ENCODE data around the gene GSK3A.

Gene GSK3A

DNA sequence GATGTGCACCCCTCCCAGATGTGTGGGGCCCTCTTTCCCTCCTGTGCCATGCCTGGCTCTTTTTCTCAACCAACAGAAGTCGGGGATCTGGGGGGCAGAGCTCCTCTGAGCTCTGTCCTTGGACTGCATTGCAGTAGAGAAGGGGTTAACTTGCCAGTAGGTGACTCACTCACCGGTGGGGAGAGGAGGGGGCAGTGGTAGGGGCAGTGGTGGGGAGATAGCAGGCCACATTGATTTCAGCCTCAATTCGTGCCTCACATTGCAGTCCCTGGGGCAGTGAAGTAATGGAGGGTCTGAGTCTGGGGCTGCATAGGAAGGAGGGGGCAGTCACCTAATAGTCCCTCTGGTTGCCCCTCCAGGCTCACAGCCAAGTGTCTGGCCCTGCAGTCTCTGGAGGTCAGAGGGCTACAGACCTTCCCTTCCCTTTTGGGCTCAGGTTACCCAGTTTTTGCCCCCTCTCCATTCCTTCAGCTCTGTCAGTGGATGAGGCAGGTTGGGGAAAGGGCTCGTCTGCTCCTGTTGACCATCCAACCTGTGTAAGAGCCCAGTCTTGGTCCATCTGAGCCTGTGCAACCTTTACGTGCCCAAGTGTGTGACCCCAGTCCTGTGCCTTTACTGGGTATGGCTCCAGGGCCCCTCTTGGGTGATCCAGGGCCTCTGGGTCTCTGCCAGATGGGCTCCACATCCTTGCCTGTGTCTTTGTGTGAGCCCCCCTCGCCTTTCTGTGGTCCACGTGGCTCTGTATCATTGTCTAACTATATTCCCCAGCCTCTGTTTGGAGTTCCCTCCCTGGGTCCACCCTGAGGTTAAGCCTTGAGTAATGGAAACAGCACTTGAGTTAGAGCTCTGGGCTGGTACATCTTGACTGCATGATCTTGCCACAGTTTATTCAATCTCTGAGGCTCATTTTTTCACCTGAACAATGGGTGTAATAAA, 39.7 kb upstream of the GSK3A start (continued):
- TF ChIP-seq, protein P1, sequence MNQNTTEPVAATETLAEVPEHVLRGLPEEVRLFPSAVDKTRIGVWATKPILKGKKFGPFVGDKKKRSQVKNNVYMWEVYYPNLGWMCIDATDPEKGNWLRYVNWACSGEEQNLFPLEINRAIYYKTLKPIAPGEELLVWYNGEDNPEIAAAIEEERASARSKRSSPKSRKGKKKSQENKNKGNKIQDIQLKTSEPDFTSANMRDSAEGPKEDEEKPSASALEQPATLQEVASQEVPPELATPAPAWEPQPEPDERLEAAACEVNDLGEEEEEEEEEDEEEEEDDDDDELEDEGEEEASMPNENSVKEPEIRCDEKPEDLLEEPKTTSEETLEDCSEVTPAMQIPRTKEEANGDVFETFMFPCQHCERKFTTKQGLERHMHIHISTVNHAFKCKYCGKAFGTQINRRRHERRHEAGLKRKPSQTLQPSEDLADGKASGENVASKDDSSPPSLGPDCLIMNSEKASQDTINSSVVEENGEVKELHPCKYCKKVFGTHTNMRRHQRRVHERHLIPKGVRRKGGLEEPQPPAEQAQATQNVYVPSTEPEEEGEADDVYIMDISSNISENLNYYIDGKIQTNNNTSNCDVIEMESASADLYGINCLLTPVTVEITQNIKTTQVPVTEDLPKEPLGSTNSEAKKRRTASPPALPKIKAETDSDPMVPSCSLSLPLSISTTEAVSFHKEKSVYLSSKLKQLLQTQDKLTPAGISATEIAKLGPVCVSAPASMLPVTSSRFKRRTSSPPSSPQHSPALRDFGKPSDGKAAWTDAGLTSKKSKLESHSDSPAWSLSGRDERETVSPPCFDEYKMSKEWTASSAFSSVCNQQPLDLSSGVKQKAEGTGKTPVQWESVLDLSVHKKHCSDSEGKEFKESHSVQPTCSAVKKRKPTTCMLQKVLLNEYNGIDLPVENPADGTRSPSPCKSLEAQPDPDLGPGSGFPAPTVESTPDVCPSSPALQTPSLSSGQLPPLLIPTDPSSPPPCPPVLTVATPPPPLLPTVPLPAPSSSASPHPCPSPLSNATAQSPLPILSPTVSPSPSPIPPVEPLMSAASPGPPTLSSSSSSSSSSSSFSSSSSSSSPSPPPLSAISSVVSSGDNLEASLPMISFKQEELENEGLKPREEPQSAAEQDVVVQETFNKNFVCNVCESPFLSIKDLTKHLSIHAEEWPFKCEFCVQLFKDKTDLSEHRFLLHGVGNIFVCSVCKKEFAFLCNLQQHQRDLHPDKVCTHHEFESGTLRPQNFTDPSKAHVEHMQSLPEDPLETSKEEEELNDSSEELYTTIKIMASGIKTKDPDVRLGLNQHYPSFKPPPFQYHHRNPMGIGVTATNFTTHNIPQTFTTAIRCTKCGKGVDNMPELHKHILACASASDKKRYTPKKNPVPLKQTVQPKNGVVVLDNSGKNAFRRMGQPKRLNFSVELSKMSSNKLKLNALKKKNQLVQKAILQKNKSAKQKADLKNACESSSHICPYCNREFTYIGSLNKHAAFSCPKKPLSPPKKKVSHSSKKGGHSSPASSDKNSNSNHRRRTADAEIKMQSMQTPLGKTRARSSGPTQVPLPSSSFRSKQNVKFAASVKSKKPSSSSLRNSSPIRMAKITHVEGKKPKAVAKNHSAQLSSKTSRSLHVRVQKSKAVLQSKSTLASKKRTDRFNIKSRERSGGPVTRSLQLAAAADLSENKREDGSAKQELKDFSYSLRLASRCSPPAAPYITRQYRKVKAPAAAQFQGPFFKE (tag by site-specific recombination; IDR thresholded peaks at IDR 0.05; ENCODE audit: borderline replicate concordance): no peak
- TF ChIP-seq ZBTB17 (tag by site-specific recombination; IDR thresholded peaks at IDR 0.05): peak; percentile 90
- TF ChIP-seq ZNF670 (tag by site-specific recombination; IDR thresholded peaks at IDR 0.05; ENCODE audit: low read depth): no peak
- no peak for TF ChIP-seq HOXD13 (CRISPR knock-in tag; IDR thresholded peaks at IDR 0.05; ENCODE audit: borderline replicate concordance)
- no peak for TF ChIP-seq REPIN1 (tag by site-specific recombination; IDR thresholded peaks at IDR 0.05; ENCODE audit: low read depth)
- no peak for TF ChIP-seq OVOL3 (tag by site-specific recombination; IDR thresholded peaks at IDR 0.05)
- TF ChIP-seq, protein P2, sequence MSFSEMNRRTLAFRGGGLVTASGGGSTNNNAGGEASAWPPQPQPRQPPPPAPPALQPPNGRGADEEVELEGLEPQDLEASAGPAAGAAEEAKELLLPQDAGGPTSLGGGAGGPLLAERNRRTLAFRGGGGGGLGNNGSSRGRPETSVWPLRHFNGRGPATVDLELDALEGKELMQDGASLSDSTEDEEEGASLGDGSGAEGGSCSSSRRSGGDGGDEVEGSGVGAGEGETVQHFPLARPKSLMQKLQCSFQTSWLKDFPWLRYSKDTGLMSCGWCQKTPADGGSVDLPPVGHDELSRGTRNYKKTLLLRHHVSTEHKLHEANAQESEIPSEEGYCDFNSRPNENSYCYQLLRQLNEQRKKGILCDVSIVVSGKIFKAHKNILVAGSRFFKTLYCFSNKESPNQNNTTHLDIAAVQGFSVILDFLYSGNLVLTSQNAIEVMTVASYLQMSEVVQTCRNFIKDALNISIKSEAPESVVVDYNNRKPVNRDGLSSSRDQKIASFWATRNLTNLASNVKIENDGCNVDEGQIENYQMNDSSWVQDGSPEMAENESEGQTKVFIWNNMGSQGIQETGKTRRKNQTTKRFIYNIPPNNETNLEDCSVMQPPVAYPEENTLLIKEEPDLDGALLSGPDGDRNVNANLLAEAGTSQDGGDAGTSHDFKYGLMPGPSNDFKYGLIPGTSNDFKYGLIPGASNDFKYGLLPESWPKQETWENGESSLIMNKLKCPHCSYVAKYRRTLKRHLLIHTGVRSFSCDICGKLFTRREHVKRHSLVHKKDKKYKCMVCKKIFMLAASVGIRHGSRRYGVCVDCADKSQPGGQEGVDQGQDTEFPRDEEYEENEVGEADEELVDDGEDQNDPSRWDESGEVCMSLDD (tag by site-specific recombination; IDR thresholded peaks at IDR 0.05): peak; percentile 89
- TF ChIP-seq ZNF596 (tag by site-specific recombination; IDR thresholded peaks at IDR 0.05): no peak
- TF ChIP-seq ZNF391 (tag by site-specific recombination; IDR thresholded peaks at IDR 0.05; ENCODE audit: borderline replicate concordance, low read depth): peak; percentile 67; the same call in 1 of the 2 replicates
- TF ChIP-seq ZFP3 (tag by site-specific recombination; IDR thresholded peaks at IDR 0.05; ENCODE audit: low read depth): no peak
- TF ChIP-seq ZNF521 (tag by site-specific recombination; IDR thresholded peaks at IDR 0.05): no peak
- TF ChIP-seq ZSCAN23 (tag by site-specific recombination; IDR thresholded peaks at IDR 0.05): peak; percentile 25; the same call in 1 of the 2 replicates
- 0 out of 2 replicates have a peak, but pooled peaks have one; percentile 10 for TF ChIP-seq IKZF3 (tag by site-specific recombination; IDR thresholded peaks at IDR 0.05)
- TF ChIP-seq, protein P3, sequence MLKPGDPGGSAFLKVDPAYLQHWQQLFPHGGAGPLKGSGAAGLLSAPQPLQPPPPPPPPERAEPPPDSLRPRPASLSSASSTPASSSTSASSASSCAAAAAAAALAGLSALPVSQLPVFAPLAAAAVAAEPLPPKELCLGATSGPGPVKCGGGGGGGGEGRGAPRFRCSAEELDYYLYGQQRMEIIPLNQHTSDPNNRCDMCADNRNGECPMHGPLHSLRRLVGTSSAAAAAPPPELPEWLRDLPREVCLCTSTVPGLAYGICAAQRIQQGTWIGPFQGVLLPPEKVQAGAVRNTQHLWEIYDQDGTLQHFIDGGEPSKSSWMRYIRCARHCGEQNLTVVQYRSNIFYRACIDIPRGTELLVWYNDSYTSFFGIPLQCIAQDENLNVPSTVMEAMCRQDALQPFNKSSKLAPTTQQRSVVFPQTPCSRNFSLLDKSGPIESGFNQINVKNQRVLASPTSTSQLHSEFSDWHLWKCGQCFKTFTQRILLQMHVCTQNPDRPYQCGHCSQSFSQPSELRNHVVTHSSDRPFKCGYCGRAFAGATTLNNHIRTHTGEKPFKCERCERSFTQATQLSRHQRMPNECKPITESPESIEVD (tag by site-specific recombination; IDR thresholded peaks at IDR 0.05): no peak
- no peak for TF ChIP-seq ZIC2 (tag by site-specific recombination; IDR thresholded peaks at IDR 0.05)
- no peak for TF ChIP-seq ZNF112 (tag by site-specific recombination; IDR thresholded peaks at IDR 0.05)
- TF ChIP-seq ZNF133 (tag by site-specific recombination; IDR thresholded peaks at IDR 0.05): no peak
- 0 out of 2 replicates have a peak, but pooled peaks have one; percentile 18 for TF ChIP-seq ZNF610 (tag by site-specific recombination; IDR thresholded peaks at IDR 0.05; ENCODE audit: borderline replicate concordance)
- no peak for TF ChIP-seq ZNF510 (tag by site-specific recombination; IDR thresholded peaks at IDR 0.05; ENCODE audit: insufficient replicate concordance)
- TF ChIP-seq ZBTB8A (tag by site-specific recombination; IDR thresholded peaks at IDR 0.05): 0 out of 2 replicates have a peak, but pooled peaks have one; percentile 50
- TF ChIP-seq ZNF223 (tag by site-specific recombination; IDR thresholded peaks at IDR 0.05): no peak
- peak; percentile 70; the same call in 1 of the 2 replicates for TF ChIP-seq SP7 (tag by site-specific recombination; IDR thresholded peaks at IDR 0.05)
- TF ChIP-seq, protein P4, sequence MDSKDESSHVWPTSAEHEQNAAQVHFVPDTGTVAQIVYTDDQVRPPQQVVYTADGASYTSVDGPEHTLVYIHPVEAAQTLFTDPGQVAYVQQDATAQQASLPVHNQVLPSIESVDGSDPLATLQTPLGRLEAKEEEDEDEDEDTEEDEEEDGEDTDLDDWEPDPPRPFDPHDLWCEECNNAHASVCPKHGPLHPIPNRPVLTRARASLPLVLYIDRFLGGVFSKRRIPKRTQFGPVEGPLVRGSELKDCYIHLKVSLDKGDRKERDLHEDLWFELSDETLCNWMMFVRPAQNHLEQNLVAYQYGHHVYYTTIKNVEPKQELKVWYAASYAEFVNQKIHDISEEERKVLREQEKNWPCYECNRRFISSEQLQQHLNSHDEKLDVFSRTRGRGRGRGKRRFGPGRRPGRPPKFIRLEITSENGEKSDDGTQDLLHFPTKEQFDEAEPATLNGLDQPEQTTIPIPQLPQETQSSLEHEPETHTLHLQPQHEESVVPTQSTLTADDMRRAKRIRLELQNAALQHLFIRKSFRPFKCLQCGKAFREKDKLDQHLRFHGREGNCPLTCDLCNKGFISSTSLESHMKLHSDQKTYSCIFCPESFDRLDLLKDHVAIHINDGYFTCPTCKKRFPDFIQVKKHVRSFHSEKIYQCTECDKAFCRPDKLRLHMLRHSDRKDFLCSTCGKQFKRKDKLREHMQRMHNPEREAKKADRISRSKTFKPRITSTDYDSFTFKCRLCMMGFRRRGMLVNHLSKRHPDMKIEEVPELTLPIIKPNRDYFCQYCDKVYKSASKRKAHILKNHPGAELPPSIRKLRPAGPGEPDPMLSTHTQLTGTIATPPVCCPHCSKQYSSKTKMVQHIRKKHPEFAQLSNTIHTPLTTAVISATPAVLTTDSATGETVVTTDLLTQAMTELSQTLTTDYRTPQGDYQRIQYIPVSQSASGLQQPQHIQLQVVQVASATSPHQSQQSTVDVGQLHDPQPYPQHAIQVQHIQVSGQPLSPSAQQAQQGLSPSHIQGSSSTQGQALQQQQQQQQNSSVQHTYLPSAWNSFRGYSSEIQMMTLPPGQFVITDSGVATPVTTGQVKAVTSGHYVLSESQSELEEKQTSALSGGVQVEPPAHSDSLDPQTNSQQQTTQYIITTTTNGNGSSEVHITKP (tag by site-specific recombination; IDR thresholded peaks at IDR 0.05): peak; percentile 88
